ENCODE data around the gene SLC23A2. TPM values are rescaled to one million over a fixed set of nuclear protein-coding genes. Genes with fewer than 3 reads are reported as not detected.
"Not testable (repeated sequence)": the region's sequence is repeated elsewhere in the genome, so short reads cannot be mapped to it uniquely, and the experiment has no call there.

Gene SLC23A2
- total and polyA plus RNA-seq, 4 donors: 9.1 to 48.4 (median 14.7) TPM

GRCh38 chr20:4850960-4851359 lies 150.3 kb downstream of the SLC23A2 start:
- no peak for DNase-seq (ENCODE audit: low spot score)
- Histone ChIP-seq H3K4me3 (ENCODE audit: low read depth in 1 of 3, low read length in 3 of 3) (no peak overlapping the region), H3K4me1 (ENCODE audit: control insufficient read depth in 4 of 4, insufficient read depth in 4 of 4, low read length in 3 of 4) (peaks cover 0 to 3% (median 2%) of the 10 kb centered on the region in 4 donors), H3K36me3 (ENCODE audit: control insufficient read depth in 4 of 4, insufficient read depth in 3 of 4, low read depth in 1 of 4, low read length in 3 of 4) (peaks cover 6 to 18% (median 11%) of the 10 kb centered on the region in 4 donors), H3K27ac (ENCODE audit: low read depth in 1 of 2, low read length in 2 of 2) (no peak overlapping the region), H3K9me3 (ENCODE audit: control insufficient read depth in 4 of 4, low read length in 3 of 4) (no peaks in the 10 kb centered on the region), H3K27me3 (ENCODE audit: control insufficient read depth in 4 of 4, insufficient read depth in 4 of 4, low read length in 3 of 4) (no peaks in the 10 kb centered on the region), H3K9ac (ENCODE audit: low read depth in 1 of 2, low read length in 2 of 2) (no peak overlapping the region)
- no peak for TF ChIP-seq RAD21 (IDR thresholded peaks at IDR 0.05)
- no peak for TF ChIP-seq YY1 (IDR thresholded peaks at IDR 0.05)
- no peak for TF ChIP-seq TAF1 (conservative IDR thresholded peaks at IDR 0.05)
- TF ChIP-seq FOXA2 (IDR thresholded peaks at IDR 0.05): no peak
- TF ChIP-seq EGR1 (IDR thresholded peaks at IDR 0.05; ENCODE audit: low read depth in 2 of 2): no peak
- no peak for TF ChIP-seq MAX (IDR thresholded peaks at IDR 0.05)
- TF ChIP-seq RXRA (IDR thresholded peaks at IDR 0.05): no peak
- TF ChIP-seq SP1 (IDR thresholded peaks at IDR 0.05): no peak
- no peak for TF ChIP-seq FOXA1 (IDR thresholded peaks at IDR 0.05)
- no peak for TF ChIP-seq REST (IDR thresholded peaks at IDR 0.05)
- no peak for TF ChIP-seq HNF4G (IDR thresholded peaks at IDR 0.05)
- TF ChIP-seq JUND (IDR thresholded peaks at IDR 0.05): no peak
- no peak for TF ChIP-seq ATF3 (IDR thresholded peaks at IDR 0.05)
- TF ChIP-seq ZBTB33 (IDR thresholded peaks at IDR 0.05): no peak
- no peak for TF ChIP-seq CTCF (IDR thresholded peaks at IDR 0.05; ENCODE audit: low read depth, low read length, missing input control)
- TF ChIP-seq GABPA (IDR thresholded peaks at IDR 0.05 in 1 of 2, conservative IDR thresholded peaks at IDR 0.05 in 1 of 2): no peak
- TF ChIP-seq NR2F2 (IDR thresholded peaks at IDR 0.05): no peak
- TF ChIP-seq HNF4A (conservative IDR thresholded peaks at IDR 0.05): no peak
- 96% methylated on average over 5 of the region's 5 CpGs for WGBS

GRCh38 chr20:4848829-4849228 lies 152.5 kb downstream of the SLC23A2 start:
- not testable (repeated sequence) for H3K9me3 ChIP-seq (ENCODE audit: control insufficient read depth in 4 of 4, low read length in 3 of 4); H3K27me3 ChIP-seq (ENCODE audit: control insufficient read depth in 4 of 4, insufficient read depth in 4 of 4, low read length in 3 of 4); H3K4me1 ChIP-seq (ENCODE audit: control insufficient read depth in 4 of 4, insufficient read depth in 4 of 4, low read length in 3 of 4); H3K4me3 ChIP-seq (ENCODE audit: low read depth in 1 of 3, low read length in 3 of 3); DNase-seq (ENCODE audit: low spot score); H3K27ac ChIP-seq (ENCODE audit: low read depth in 1 of 2, low read length in 2 of 2); H3K36me3 ChIP-seq (ENCODE audit: control insufficient read depth in 4 of 4, insufficient read depth in 3 of 4, low read depth in 1 of 4, low read length in 3 of 4); H3K9ac ChIP-seq (ENCODE audit: low read depth in 1 of 2, low read length in 2 of 2)
- 75% methylated on average over 3 of the region's 3 CpGs for WGBS

All from liver (tissue), 9 donors.